NK-92 treated with Interleukin-12 subunit alpha and Interleukin-12 subunit beta, amount 100 ng/mL, for 24 hours (cell line): ENCODE results near the gene NOX5.

Source experiments
- DNase-seq: peaks from one replicate; lab custom pipeline; 2025; lab: John Stamatoyannopoulos, UW

NOX5 gene

DNA sequence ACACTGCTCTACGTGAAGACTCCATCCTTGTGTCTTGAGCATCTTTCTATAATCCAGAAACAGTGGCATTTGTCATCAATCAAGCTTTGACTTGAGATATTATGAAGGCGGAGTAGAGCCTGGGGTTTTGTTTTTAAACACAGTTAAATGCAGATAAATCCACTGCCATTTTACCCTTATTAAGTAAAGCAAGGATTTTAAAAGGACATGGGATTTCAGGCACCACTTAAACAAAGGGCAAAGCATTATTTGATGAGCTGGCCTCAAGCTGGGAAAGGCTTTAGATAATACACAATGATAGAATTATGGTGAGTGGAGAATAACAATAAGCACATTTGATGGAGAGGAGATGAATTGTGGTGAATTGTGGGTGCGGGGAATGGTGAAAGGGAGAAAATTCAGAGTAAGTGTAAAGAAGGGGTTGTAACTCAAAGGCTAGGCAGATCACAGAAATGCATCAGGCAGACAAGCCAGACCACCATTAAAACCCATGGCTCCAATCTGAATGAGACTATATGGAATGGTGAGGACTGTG is 91.0 kb downstream of the NOX5 start:
- no peak for DNase-seq

DNA sequence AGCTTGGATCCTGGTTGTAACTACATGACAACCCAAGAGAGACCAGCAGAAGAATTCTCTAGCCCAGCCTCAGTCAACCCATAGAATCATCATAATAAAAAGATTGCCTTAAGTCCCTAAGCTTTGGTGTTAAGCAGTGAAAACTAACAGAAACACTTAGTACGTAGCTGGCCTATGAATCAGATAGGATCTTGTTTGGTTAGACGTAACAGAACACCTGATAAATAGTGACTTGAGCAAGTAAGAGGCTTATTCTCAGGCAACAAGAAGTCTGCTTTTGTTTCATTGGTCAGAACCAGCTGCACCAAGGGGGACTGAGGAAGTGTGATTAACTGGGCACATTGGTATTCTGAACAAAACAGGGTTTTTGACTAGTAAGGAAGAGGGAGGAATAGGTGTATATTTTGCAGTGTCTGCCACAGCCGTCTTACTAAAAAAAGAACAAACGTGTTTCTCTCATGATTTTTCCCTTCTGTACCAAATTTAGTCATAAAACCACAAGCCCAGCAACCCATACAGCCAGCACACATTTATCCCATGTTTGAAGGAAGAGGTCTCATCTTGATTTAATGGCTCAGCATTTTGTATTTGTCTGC is 92.6 kb downstream of the NOX5 start:
- no peak for DNase-seq
